ENCODE results near the gene ANKRD34A. TPM values are rescaled to one million over a fixed set of nuclear protein-coding genes. Genes with fewer than 3 reads are reported as not detected.
A peak's percentile ranks its signal among the peaks of the same experiment; 100 is the strongest.

ANKRD34A gene
- total and polyA plus RNA-seq, 2 experiments from 2014 or later, result 1.3 to 2.3 TPM

GRCh38 chr1:145956361-145956760, 8.0 kb downstream of the ANKRD34A start:
- Histone ChIP-seq H3K4me2 (ENCODE audit: unreplicated experiment) (peak overlapping the region; percentile 99), H3K4me1 (ENCODE audit: insufficient read depth) (peaks cover 28% of the 10 kb centered on the region), H3K79me2 (ENCODE audit: insufficient read depth) (peaks cover 59% of the 10 kb centered on the region), H2AFZ (peak overlapping the region; percentile 68), H3F3A (ENCODE audit: insufficient read depth) (peaks cover 40% of the 10 kb centered on the region), H3K27me3 (replicated peaks; ENCODE audit: insufficient read depth) (no peaks in the 10 kb centered on the region), H3K9me3 (ENCODE audit: low read depth) (no peaks in the 10 kb centered on the region), H3K27ac (peak overlapping the region; percentile 88), H3K36me3 (ENCODE audit: low read depth) (0 out of 2 replicates have a peak, but pooled peaks cover 6% of the 10 kb centered on the region), H3K4me3 (peak overlapping the region; percentile 80), H3K9me2 (ENCODE audit: insufficient read depth) (no peaks in the 10 kb centered on the region), H3K9ac (peak overlapping the region; percentile 88), H4K20me1 (ENCODE audit: insufficient read depth) (no peaks in the 10 kb centered on the region)
- in situ Hi-C loops (cut with MboI), result no loop called here
- TF ChIP-seq EZH2phosphoT487 (IDR thresholded peaks at IDR 0.05; ENCODE audit: insufficient read depth, low read depth), result no peak
- no peak for TF ChIP-seq EZH2 (IDR thresholded peaks at IDR 0.05; ENCODE audit: insufficient read depth, poor library complexity, severe bottlenecking)
- no peak for DNase-seq

- peak overlapping the region; percentile 88; the same call in 1 of the 2 replicates for H3K27ac ChIP-seq
- H3K27me3 ChIP-seq (replicated peaks; ENCODE audit: insufficient read depth), result no peaks in the 10 kb centered on the region
- peak overlapping the region; percentile 88 for H3K9ac ChIP-seq
- no peak for TF ChIP-seq EZH2 (IDR thresholded peaks at IDR 0.05; ENCODE audit: insufficient read depth, poor library complexity, severe bottlenecking)
- TF ChIP-seq EZH2phosphoT487 (IDR thresholded peaks at IDR 0.05; ENCODE audit: insufficient read depth, low read depth), result no peak
- peak; percentile 61 for DNase-seq
- H3K4me2 ChIP-seq (ENCODE audit: unreplicated experiment), result peak overlapping the region; percentile 99
- H4K20me1 ChIP-seq (ENCODE audit: insufficient read depth), result no peaks in the 10 kb centered on the region
- no peak overlapping the region for H2AFZ ChIP-seq
- peaks cover 68% of the 10 kb centered on the region for H3K79me2 ChIP-seq (ENCODE audit: insufficient read depth)
- no peaks in the 10 kb centered on the region for H3K9me3 ChIP-seq (ENCODE audit: low read depth)
- in situ Hi-C loops (cut with MboI), result no loop called here
- peak overlapping the region; percentile 80 for H3K4me3 ChIP-seq
- WGBS, 2 experiments (ENCODE audit: low coverage in 1 of 2, low lambda C conversion rate in 2 of 2, missing lambda C conversion rate in 2 of 2), result 5 to 6% methylated on average over 2 of the region's 2 CpGs
- H3K36me3 ChIP-seq (ENCODE audit: low read depth), result 0 out of 2 replicates have a peak, but pooled peaks cover 6% of the 10 kb centered on the region
- peaks cover 28% of the 10 kb centered on the region for H3K4me1 ChIP-seq (ENCODE audit: insufficient read depth)
- H3F3A ChIP-seq (ENCODE audit: insufficient read depth), result peaks cover 40% of the 10 kb centered on the region
- H3K9me2 ChIP-seq (ENCODE audit: insufficient read depth), result no peaks in the 10 kb centered on the region
Measured at GRCh38 chr1:145955436-145955835, 8.9 kb downstream of the ANKRD34A start.

GRCh38 chr1:145953861-145954260, 10.5 kb downstream of the ANKRD34A start:
- Histone ChIP-seq H3K9me3 (ENCODE audit: low read depth) (no peaks in the 10 kb centered on the region), H3F3A (ENCODE audit: insufficient read depth) (peaks cover 28% of the 10 kb centered on the region), H4K20me1 (ENCODE audit: insufficient read depth) (no peaks in the 10 kb centered on the region), H3K9me2 (ENCODE audit: insufficient read depth) (no peaks in the 10 kb centered on the region), H3K4me3 (0 out of 2 replicates have a peak overlapping the region, but pooled peaks have one; percentile 9), H3K36me3 (ENCODE audit: low read depth) (0 out of 2 replicates have a peak, but pooled peaks cover 6% of the 10 kb centered on the region), H3K4me1 (ENCODE audit: insufficient read depth) (peaks cover 28% of the 10 kb centered on the region), H3K27me3 (replicated peaks; ENCODE audit: insufficient read depth) (no peaks in the 10 kb centered on the region), H2AFZ (no peak overlapping the region), H3K4me2 (ENCODE audit: unreplicated experiment) (peak overlapping the region; percentile 24), H3K79me2 (ENCODE audit: insufficient read depth) (peaks cover 84% of the 10 kb centered on the region), H3K27ac (no peak overlapping the region), H3K9ac (no peak overlapping the region)
- in situ Hi-C loops (cut with MboI), result no loop called here
- TF ChIP-seq EZH2phosphoT487 (IDR thresholded peaks at IDR 0.05; ENCODE audit: insufficient read depth, low read depth) (no peak), EZH2 (IDR thresholded peaks at IDR 0.05; ENCODE audit: insufficient read depth, poor library complexity, severe bottlenecking) (no peak)
- peak; percentile 43 for DNase-seq
- 25 to 32% methylated on average over 6 of the region's 6 CpGs for WGBS, 2 experiments (ENCODE audit: low coverage in 1 of 2, low lambda C conversion rate in 2 of 2, missing lambda C conversion rate in 2 of 2)

GRCh38 chr1:145952903-145953302, 11.5 kb downstream of the ANKRD34A start:
- in situ Hi-C loops (cut with MboI), result no loop called here
- no peaks in the 10 kb centered on the region for H4K20me1 ChIP-seq (ENCODE audit: insufficient read depth)
- no peak for DNase-seq
- no peaks in the 10 kb centered on the region for H3K9me2 ChIP-seq (ENCODE audit: insufficient read depth)
- peaks cover 20% of the 10 kb centered on the region; the same call in 1 of the 2 replicates for H3F3A ChIP-seq (ENCODE audit: insufficient read depth)
- peaks cover 94% of the 10 kb centered on the region for H3K79me2 ChIP-seq (ENCODE audit: insufficient read depth)
- no peak overlapping the region for H3K4me2 ChIP-seq (ENCODE audit: unreplicated experiment)
- TF ChIP-seq EZH2phosphoT487 (IDR thresholded peaks at IDR 0.05; ENCODE audit: insufficient read depth, low read depth) (no peak), EZH2 (IDR thresholded peaks at IDR 0.05; ENCODE audit: insufficient read depth, poor library complexity, severe bottlenecking) (no peak)
- no peaks in the 10 kb centered on the region for H3K27me3 ChIP-seq (replicated peaks; ENCODE audit: insufficient read depth)
- peaks cover 28% of the 10 kb centered on the region for H3K4me1 ChIP-seq (ENCODE audit: insufficient read depth)
- no peak overlapping the region for H2AFZ ChIP-seq
- H3K27ac ChIP-seq, result no peak overlapping the region
- H3K9me3 ChIP-seq (ENCODE audit: low read depth), result no peaks in the 10 kb centered on the region
- H3K9ac ChIP-seq, result no peak overlapping the region
- no peak overlapping the region for H3K4me3 ChIP-seq
- H3K36me3 ChIP-seq (ENCODE audit: low read depth), result 0 out of 2 replicates have a peak, but pooled peaks cover 6% of the 10 kb centered on the region
- 97 to 98% methylated on average over 3 of the region's 3 CpGs for WGBS, 2 experiments (ENCODE audit: low coverage in 1 of 2, low lambda C conversion rate in 2 of 2, missing lambda C conversion rate in 2 of 2)

All from GM23248 (cell line).